ENCODE measurements around the gene MAMDC2. TPM values are rescaled to one million over a fixed set of nuclear protein-coding genes. Genes with fewer than 3 reads are reported as not detected.

Gene MAMDC2
- total and polyA plus RNA-seq, 9 donors, result 7.6 to 12.3 (median 9.6) TPM

GRCh38 chr9:70113403-70114022 is 69.9 kb downstream of the MAMDC2 start:
- no peak overlapping the region for H3K4me3 ChIP-seq (ENCODE audit: low read length)

GRCh38 chr9:70114898-70115297 is 71.2 kb downstream of the MAMDC2 start:
- H3K4me1 ChIP-seq (ENCODE audit: control insufficient read depth, insufficient read depth, low read length), result peaks cover 8% of the 10 kb centered on the region
- DNase-seq, result no peak
- peaks cover 4% of the 10 kb centered on the region for H3K36me3 ChIP-seq (ENCODE audit: control insufficient read depth, insufficient read depth, low read length)
- H3K27ac ChIP-seq (ENCODE audit: low read length), result no peak overlapping the region
- no peaks in the 10 kb centered on the region for H3K27me3 ChIP-seq (ENCODE audit: control insufficient read depth, insufficient read depth, low read length)
- no peaks in the 10 kb centered on the region for H3K9me3 ChIP-seq (replicated peaks; ENCODE audit: control insufficient read depth, low read depth, low read length)
- no peak overlapping the region for H3K4me3 ChIP-seq (ENCODE audit: low read length)
- 78% methylated on average over 1 of the region's 1 CpG for WGBS (ENCODE audit: insufficient coverage)

More at GRCh38 chr9:70113403-70114022, 69.9 kb downstream of the MAMDC2 start:
- H3K36me3 ChIP-seq (ENCODE audit: control insufficient read depth, insufficient read depth, low read length), result peaks cover 4% of the 10 kb centered on the region
- H3K27me3 ChIP-seq (ENCODE audit: control insufficient read depth, insufficient read depth, low read length), result no peaks in the 10 kb centered on the region
- H3K27ac ChIP-seq (ENCODE audit: low read length), result no peak overlapping the region
- peaks cover 8% of the 10 kb centered on the region for H3K4me1 ChIP-seq (ENCODE audit: control insufficient read depth, insufficient read depth, low read length)
- 33% methylated on average over 1 of the region's 4 CpGs for WGBS (ENCODE audit: insufficient coverage)
- H3K9me3 ChIP-seq (replicated peaks; ENCODE audit: control insufficient read depth, low read depth, low read length), result no peaks in the 10 kb centered on the region
- DNase-seq, result peak; percentile 71

GRCh38 chr9:70117835-70118319 is 74.2 kb downstream of the MAMDC2 start:
- H3K36me3 ChIP-seq (ENCODE audit: control insufficient read depth, insufficient read depth, low read length), result no peaks in the 10 kb centered on the region
- H3K4me1 ChIP-seq (ENCODE audit: control insufficient read depth, insufficient read depth, low read length), result no peaks in the 10 kb centered on the region
- DNase-seq, result no peak
- H3K27me3 ChIP-seq (ENCODE audit: control insufficient read depth, insufficient read depth, low read length), result no peaks in the 10 kb centered on the region
- no peak overlapping the region for H3K27ac ChIP-seq (ENCODE audit: low read length)
- no peaks in the 10 kb centered on the region for H3K9me3 ChIP-seq (replicated peaks; ENCODE audit: control insufficient read depth, low read depth, low read length)
- no peak overlapping the region for H3K4me3 ChIP-seq (ENCODE audit: low read length)

GRCh38 chr9:70119786-70120185 is 76.1 kb downstream of the MAMDC2 start:
- 90% methylated on average over 2 of the region's 2 CpGs for WGBS (ENCODE audit: insufficient coverage)
- Histone ChIP-seq H3K27ac (ENCODE audit: low read length) (no peak overlapping the region), H3K36me3 (ENCODE audit: control insufficient read depth, insufficient read depth, low read length) (no peaks in the 10 kb centered on the region), H3K9me3 (replicated peaks; ENCODE audit: control insufficient read depth, low read depth, low read length) (no peaks in the 10 kb centered on the region), H3K4me1 (ENCODE audit: control insufficient read depth, insufficient read depth, low read length) (no peaks in the 10 kb centered on the region), H3K27me3 (ENCODE audit: control insufficient read depth, insufficient read depth, low read length) (no peaks in the 10 kb centered on the region), H3K4me3 (ENCODE audit: low read length) (no peak overlapping the region)
- no peak for DNase-seq

- Histone ChIP-seq H3K4me3 (ENCODE audit: low read length) (no peak overlapping the region), H3K36me3 (ENCODE audit: control insufficient read depth, insufficient read depth, low read length) (no peaks in the 10 kb centered on the region), H3K27ac (ENCODE audit: low read length) (no peak overlapping the region), H3K9me3 (replicated peaks; ENCODE audit: control insufficient read depth, low read depth, low read length) (no peaks in the 10 kb centered on the region), H3K27me3 (ENCODE audit: control insufficient read depth, insufficient read depth, low read length) (no peaks in the 10 kb centered on the region), H3K4me1 (ENCODE audit: control insufficient read depth, insufficient read depth, low read length) (no peaks in the 10 kb centered on the region)
- DNase-seq, result peak; percentile 14
- WGBS (ENCODE audit: insufficient coverage), result 74% methylated on average over 3 of the region's 5 CpGs
These were observed 77.3 kb downstream of the MAMDC2 start for GRCh38 chr9:70120834-70121510.

- Histone ChIP-seq H3K27ac (ENCODE audit: low read length) (no peak overlapping the region), H3K4me1 (ENCODE audit: control insufficient read depth, insufficient read depth, low read length) (no peaks in the 10 kb centered on the region), H3K4me3 (ENCODE audit: low read length) (no peak overlapping the region), H3K27me3 (ENCODE audit: control insufficient read depth, insufficient read depth, low read length) (no peaks in the 10 kb centered on the region), H3K9me3 (replicated peaks; ENCODE audit: control insufficient read depth, low read depth, low read length) (no peaks in the 10 kb centered on the region), H3K36me3 (ENCODE audit: control insufficient read depth, insufficient read depth, low read length) (no peaks in the 10 kb centered on the region)
- 0% methylated on average over 1 of the region's 2 CpGs for WGBS (ENCODE audit: insufficient coverage)
- no peak for DNase-seq
These were observed 78.3 kb downstream of the MAMDC2 start for GRCh38 chr9:70121818-70122436.

GRCh38 chr9:70123695-70124094 is 80.0 kb downstream of the MAMDC2 start:
- WGBS (ENCODE audit: insufficient coverage), result 83% methylated on average over 1 of the region's 4 CpGs
- Histone ChIP-seq H3K4me3 (ENCODE audit: low read length) (no peak overlapping the region), H3K9me3 (replicated peaks; ENCODE audit: control insufficient read depth, low read depth, low read length) (no peaks in the 10 kb centered on the region), H3K27me3 (ENCODE audit: control insufficient read depth, insufficient read depth, low read length) (no peaks in the 10 kb centered on the region), H3K27ac (ENCODE audit: low read length) (no peak overlapping the region), H3K4me1 (ENCODE audit: control insufficient read depth, insufficient read depth, low read length) (no peaks in the 10 kb centered on the region), H3K36me3 (ENCODE audit: control insufficient read depth, insufficient read depth, low read length) (no peaks in the 10 kb centered on the region)
- DNase-seq, result no peak

- Histone ChIP-seq H3K27ac (ENCODE audit: low read length) (no peak overlapping the region), H3K27me3 (ENCODE audit: control insufficient read depth, insufficient read depth, low read length) (no peaks in the 10 kb centered on the region), H3K4me1 (ENCODE audit: control insufficient read depth, insufficient read depth, low read length) (no peaks in the 10 kb centered on the region), H3K36me3 (ENCODE audit: control insufficient read depth, insufficient read depth, low read length) (no peaks in the 10 kb centered on the region), H3K4me3 (ENCODE audit: low read length) (no peak overlapping the region), H3K9me3 (replicated peaks; ENCODE audit: control insufficient read depth, low read depth, low read length) (no peaks in the 10 kb centered on the region)
- WGBS (ENCODE audit: insufficient coverage), result 42% methylated on average over 4 of the region's 4 CpGs
- peak; percentile 30 for DNase-seq
These were observed 82.1 kb downstream of the MAMDC2 start for GRCh38 chr9:70125621-70126263.

GRCh38 chr9:70127036-70127435 is 83.4 kb downstream of the MAMDC2 start:
- Histone ChIP-seq H3K4me1 (ENCODE audit: control insufficient read depth, insufficient read depth, low read length) (no peaks in the 10 kb centered on the region), H3K27ac (ENCODE audit: low read length) (no peak overlapping the region), H3K4me3 (ENCODE audit: low read length) (no peak overlapping the region), H3K36me3 (ENCODE audit: control insufficient read depth, insufficient read depth, low read length) (no peaks in the 10 kb centered on the region), H3K9me3 (replicated peaks; ENCODE audit: control insufficient read depth, low read depth, low read length) (no peaks in the 10 kb centered on the region), H3K27me3 (ENCODE audit: control insufficient read depth, insufficient read depth, low read length) (no peaks in the 10 kb centered on the region)
- no peak for DNase-seq
- 62% methylated on average over 3 of the region's 6 CpGs for WGBS (ENCODE audit: insufficient coverage)

All from muscle of leg (tissue), 11 donors.